ENCODE data around the gene PCMTD2.
"Not testable (repeated sequence)": the region's sequence is repeated elsewhere in the genome, so short reads cannot be mapped to it uniquely, and the experiment has no call there.

The PCMTD2 gene

DNA sequence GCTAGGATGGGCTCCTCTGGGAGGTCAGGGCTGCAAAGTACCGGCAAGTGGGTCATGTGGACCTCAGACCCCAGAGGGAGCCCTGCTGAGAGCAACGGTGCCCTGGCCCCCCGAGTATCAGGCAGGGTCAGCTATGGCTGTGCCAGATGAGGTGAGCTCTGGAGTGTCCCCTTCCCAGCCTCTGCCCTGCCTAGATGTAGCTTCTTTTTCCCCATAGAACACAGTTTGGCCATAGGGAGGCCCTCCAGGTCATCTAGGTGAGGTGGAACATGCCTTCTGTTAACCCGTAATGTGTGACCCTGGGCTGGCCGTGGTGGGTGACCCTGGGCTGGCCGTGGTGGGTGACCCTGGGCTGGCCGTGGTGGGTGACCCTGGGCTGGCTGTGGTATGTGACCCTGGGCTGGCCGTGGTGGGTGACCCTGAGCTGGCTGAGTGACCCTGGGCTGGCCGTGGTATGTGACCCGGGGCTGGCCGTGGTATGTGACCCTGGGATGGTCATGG, 21.2 kb upstream of the PCMTD2 start:
- Histone ChIP-seq H3K27ac (no peak overlapping the region), H3K36me3 (replicated peaks) (no peaks in the 10 kb centered on the region), H3K27me3 (replicated peaks) (no peaks in the 10 kb centered on the region), H3K4me3 (ENCODE audit: low read depth, low read length) (no peak overlapping the region)
- no peak for DNase-seq
- TF ChIP-seq, protein P1, sequence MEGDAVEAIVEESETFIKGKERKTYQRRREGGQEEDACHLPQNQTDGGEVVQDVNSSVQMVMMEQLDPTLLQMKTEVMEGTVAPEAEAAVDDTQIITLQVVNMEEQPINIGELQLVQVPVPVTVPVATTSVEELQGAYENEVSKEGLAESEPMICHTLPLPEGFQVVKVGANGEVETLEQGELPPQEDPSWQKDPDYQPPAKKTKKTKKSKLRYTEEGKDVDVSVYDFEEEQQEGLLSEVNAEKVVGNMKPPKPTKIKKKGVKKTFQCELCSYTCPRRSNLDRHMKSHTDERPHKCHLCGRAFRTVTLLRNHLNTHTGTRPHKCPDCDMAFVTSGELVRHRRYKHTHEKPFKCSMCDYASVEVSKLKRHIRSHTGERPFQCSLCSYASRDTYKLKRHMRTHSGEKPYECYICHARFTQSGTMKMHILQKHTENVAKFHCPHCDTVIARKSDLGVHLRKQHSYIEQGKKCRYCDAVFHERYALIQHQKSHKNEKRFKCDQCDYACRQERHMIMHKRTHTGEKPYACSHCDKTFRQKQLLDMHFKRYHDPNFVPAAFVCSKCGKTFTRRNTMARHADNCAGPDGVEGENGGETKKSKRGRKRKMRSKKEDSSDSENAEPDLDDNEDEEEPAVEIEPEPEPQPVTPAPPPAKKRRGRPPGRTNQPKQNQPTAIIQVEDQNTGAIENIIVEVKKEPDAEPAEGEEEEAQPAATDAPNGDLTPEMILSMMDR (IDR thresholded peaks at IDR 0.05; ENCODE audit: low read depth, low read length, missing control alignments), result no peak
- in situ Hi-C loops (cut with HindIII; ENCODE audit: low pct_ligation_motif_present, low sequenced_read_pairs), result no loop called here

DNA sequence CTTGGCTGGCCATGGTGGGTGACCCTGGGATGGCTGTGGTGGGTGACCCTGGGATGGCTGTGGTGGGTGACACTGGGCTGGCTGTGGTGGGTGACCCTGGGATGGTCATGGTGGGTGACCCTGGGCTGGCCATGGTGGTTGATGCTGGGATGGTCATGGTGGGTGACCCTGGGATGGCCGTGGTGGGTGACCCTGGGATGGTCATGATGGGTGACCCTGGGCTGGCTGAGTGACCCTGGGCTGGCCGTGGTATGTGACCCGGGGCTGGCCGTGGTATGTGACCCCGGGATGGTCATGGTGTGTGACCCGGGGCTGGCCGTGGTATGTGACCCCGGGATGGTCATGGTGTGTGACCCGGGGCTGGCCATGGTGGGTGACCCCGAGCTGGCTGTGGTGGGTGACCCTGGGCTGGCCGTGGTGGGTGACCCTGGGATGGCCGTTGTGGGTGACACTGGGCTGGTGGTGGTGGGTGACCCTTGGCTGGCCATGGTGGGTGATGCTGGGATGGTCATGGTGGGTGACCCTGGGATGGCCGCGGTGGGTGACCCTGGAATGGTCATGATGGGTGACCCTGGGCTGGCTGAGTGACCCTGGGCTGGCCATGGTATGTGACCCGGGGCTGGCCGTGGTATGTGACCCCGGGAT, 20.5 kb upstream of the PCMTD2 start:
- H3K4me3 ChIP-seq (ENCODE audit: low read depth, low read length); in situ Hi-C loops (cut with HindIII; ENCODE audit: low pct_ligation_motif_present, low sequenced_read_pairs); H3K36me3 ChIP-seq (replicated peaks); H3K27ac ChIP-seq; DNase-seq; H3K27me3 ChIP-seq (replicated peaks): not testable (repeated sequence)

DNA sequence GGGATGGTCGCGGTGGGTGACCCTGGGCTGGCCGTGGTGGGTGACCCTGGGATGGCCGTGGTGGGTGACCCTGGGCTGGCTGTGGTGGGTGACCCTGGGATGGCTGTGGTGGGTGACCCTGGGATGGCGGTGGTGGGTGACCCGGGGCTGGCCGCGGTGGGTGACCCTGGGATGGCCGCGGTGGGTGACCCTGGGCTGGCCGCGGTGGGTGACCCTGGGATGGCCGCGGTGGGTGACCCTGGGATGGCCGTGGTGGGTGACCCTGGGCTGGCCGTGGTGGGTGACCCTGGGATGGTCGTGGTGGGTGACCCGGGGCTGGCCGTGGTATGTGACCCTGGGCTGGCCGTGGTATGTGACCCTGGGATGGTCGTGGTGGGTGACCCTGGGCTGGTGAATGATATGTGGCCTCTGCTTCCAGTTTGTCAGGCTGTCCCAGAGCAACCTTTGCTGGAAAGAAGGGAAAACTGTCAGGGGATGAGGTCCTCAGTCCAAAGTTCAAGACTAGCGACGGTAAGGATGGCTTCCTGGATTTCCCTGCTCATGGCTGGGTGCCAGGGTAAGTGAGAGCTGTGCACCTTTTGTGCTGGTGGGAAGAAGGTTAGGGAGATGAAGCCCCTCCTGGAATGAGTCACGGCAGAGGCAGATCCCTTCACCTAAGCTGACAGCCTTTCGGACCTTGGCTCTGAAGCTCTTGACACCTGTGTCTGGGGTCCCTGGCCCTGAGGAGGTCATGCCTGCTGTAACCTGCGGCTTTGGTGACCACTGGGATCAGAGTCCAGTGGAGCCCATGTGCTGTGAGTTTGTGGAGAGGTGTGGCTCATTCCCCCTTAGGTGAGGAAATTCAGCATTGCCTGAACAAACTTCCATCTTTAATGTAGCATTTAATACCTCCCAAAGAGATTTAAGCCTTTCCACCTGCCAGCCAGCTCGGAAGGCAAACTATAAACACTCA, 19.1 kb upstream of the PCMTD2 start:
- DNase-seq, result no peak

DNA sequence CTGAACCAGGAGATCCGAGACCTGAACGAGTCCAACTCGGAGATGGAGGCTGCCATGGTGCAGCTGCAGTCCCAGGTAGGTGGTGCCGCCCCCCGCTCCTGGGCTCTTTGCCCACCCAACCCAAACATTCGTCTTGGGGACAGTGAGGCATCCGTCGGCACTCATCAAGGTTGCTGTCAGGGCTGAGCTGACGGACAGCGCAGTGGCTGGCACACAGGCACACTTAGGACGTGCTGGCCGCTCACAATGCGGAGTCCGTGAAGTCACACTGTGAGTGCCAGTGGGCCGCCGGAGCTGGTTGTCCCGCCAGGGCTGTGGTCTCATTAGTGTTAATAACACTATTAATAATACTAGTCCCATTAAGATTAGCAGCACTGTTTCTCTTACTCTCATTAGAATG, 18.2 kb upstream of the PCMTD2 start:
- TF ChIP-seq, protein P1 (IDR thresholded peaks at IDR 0.05; ENCODE audit: low read depth, low read length, missing control alignments), result no peak
- H3K36me3 ChIP-seq (replicated peaks), result no peaks in the 10 kb centered on the region
- in situ Hi-C loops (cut with HindIII; ENCODE audit: low pct_ligation_motif_present, low sequenced_read_pairs), result no loop called here
- H3K27ac ChIP-seq, result no peak overlapping the region
- no peak for DNase-seq
- H3K4me3 ChIP-seq (ENCODE audit: low read depth, low read length), result no peak overlapping the region
- no peaks in the 10 kb centered on the region for H3K27me3 ChIP-seq (replicated peaks)

More for the DNA sequence above, 19.1 kb upstream of the PCMTD2 start:
- in situ Hi-C loops (cut with HindIII; ENCODE audit: low pct_ligation_motif_present, low sequenced_read_pairs), result no loop called here
- Histone ChIP-seq H3K36me3 (replicated peaks) (no peaks in the 10 kb centered on the region), H3K27me3 (replicated peaks) (no peaks in the 10 kb centered on the region), H3K27ac (no peak overlapping the region), H3K4me3 (ENCODE audit: low read depth, low read length) (no peak overlapping the region)
- TF ChIP-seq, protein P1 (IDR thresholded peaks at IDR 0.05; ENCODE audit: low read depth, low read length, missing control alignments), result no peak

DNA sequence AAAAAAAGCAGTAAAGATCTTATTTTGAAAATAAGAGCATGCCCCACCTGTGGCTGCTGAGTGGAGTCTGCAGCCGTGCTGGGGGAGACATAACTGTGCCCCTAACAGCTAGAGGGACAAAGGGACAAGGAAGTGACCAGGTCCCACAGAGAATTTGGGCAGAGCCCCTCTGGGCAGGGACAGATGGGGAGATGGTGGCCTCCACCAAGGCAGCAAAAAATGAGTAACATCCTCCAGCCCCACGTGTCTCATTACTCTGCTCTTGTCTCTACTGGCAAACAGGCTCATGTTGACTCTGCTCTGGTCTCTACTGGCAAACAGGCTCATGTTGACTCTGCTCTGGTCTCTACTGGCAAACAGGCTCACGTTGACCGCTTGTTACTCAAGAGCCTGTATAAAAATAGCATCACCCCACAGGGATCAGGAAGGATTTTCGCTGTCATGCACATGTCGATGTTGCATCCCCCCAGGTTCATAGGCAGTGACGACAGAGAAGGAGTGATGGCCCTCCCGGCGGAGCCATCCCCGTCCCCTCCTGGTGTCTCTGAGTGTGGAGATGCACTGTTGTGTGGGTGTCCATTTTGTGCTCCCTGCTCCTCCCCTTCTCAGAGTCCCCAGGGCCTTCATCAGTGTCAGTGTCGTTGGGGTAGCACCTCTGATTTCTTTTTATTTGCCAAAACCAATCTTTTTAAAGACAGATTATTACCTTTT, 17.3 kb upstream of the PCMTD2 start:
- Histone ChIP-seq H3K27ac (no peak overlapping the region), H3K4me3 (ENCODE audit: low read depth, low read length) (no peak overlapping the region), H3K27me3 (replicated peaks) (no peaks in the 10 kb centered on the region), H3K36me3 (replicated peaks) (no peaks in the 10 kb centered on the region)
- no peak for DNase-seq
- in situ Hi-C loops (cut with HindIII; ENCODE audit: low pct_ligation_motif_present, low sequenced_read_pairs), result no loop called here
- TF ChIP-seq, protein P1 (IDR thresholded peaks at IDR 0.05; ENCODE audit: low read depth, low read length, missing control alignments), result no peak
